Spleen (tissue), 11 donors: ENCODE data around the gene PODXL. TPM values are rescaled to one million over a fixed set of nuclear protein-coding genes. Genes with fewer than 3 reads are reported as not detected.

Experiments
- DNase-seq: peaks from one replicate; pipeline ENCODE4 v3.0.0-alpha.2; 2020
- H3K27ac ChIP-seq, 8 donors: fragments of 200-600 bp; sonication (generic) in 7 of 8; 1 replicate in 4 of 8; 2 replicates in 4 of 8; pipeline versions ENCODE4 v1.5.0 to v1.8.0; 2016 to 2021; ENCODE audit warnings: inconsistent platforms in 4 of 8, mild to moderate bottlenecking in 4 of 8, moderate library complexity in 1 of 8
- H3K27me3 ChIP-seq, 7 donors: fragments of 200-600 bp; sonication (generic) in 6 of 7; replicated peaks in 1 of 7; 1 replicate in 4 of 7; 2 replicates in 3 of 7; pipeline versions ENCODE4 v1.5.0 to v1.8.0; 2016 to 2021; ENCODE audit warnings: inconsistent platforms in 3 of 7, mild to moderate bottlenecking in 1 of 7
- H3K36me3 ChIP-seq, 6 donors: fragments of 200-600 bp; sonication (generic) in 5 of 6; 1 replicate in 4 of 6; 2 replicates in 2 of 6; pipeline versions ENCODE4 v1.5.0 to v1.8.0; 2016 to 2021; ENCODE audit warnings: inconsistent platforms in 2 of 6
- H3K4me1 ChIP-seq, 6 donors: fragments of 200-600 bp; sonication (generic) in 5 of 6; 1 replicate in 3 of 6; 2 replicates in 3 of 6; pipeline versions ENCODE4 v1.5.0 to v1.8.0; 2016 to 2021; ENCODE audit warnings: inconsistent platforms in 3 of 6
- H3K4me3 ChIP-seq, 8 donors: fragments of 200-600 bp; sonication (generic) in 7 of 8; 1 replicate in 4 of 8; 2 replicates in 4 of 8; pipeline versions ENCODE4 v1.5.0 to v1.8.0; 2016 to 2021; ENCODE audit warnings: inconsistent platforms in 4 of 8, mild to moderate bottlenecking in 4 of 8, moderate library complexity in 2 of 8
- H3K9me3 ChIP-seq, 8 donors: fragments of 200-600 bp; sonication (generic) in 7 of 8; 1 replicate in 4 of 8; 2 replicates in 4 of 8; pipeline versions ENCODE4 v1.5.0 to v1.8.0; 2016 to 2021; ENCODE audit warnings: inconsistent platforms in 4 of 8
- CTCF ChIP-seq, 11 experiments: fragments of 200-600 bp in 7 of 11; fragments of 450-650 bp in 4 of 11; sonication (generic) in 4 of 11; IDR thresholded peaks in 8 of 11; conservative IDR thresholded peaks in 3 of 11; 1 replicate in 7 of 11; 2 replicates in 4 of 11; pipeline versions ENCODE4 v1.4.0 to v1.8.0; 2016 to 2021; ENCODE audit warnings: antibody characterized with exemption in 11 of 11, inconsistent platforms in 4 of 11, mild to moderate bottlenecking in 1 of 11
- POLR2A ChIP-seq, 3 donors: fragments of 450-650 bp; IDR thresholded peaks; one replicate each; pipeline ENCODE4 v1.5.1; 2017; ENCODE audit warnings: antibody characterized with exemption in 3 of 3, mild to moderate bottlenecking in 1 of 3
- POLR2AphosphoS5 ChIP-seq, 3 donors: sonication (generic); formaldehyde crosslinking; IDR thresholded peaks; one replicate each; pipeline ENCODE4 v1.5.1; 2017; ENCODE audit warnings: antibody characterized with exemption in 3 of 3
- WGBS, 5 donors: extraction: QIAGEN DNeasy Blood & Tissue Kit in 3 of 5; methylation state at CpG; one replicate each; pipeline versions ENCODE4 v1.1.5 to v1.1.7; 2013 to 2018; 5-methylcytosine and 5-hydroxymethylcytosine counted together
- intact Hi-C: fragments of 100-400 bp; cut with DNase I; formaldehyde crosslinking; loops from one replicate; pipeline ENCODE4 v1.15.0; 2023; ENCODE audit warnings: low total_unique reads
- polyA plus RNA-seq, 3 donors: library from polyadenylated mRNA; stranded (reverse); fragments of 200-250 nt; gene quantifications; one replicate each; pipeline ENCODE4 v1.2.1, GENCODE V29; 2013
- total RNA-seq, 7 donors: library from RNA; depleted of rRNA in 3 of 7; stranded (reverse); fragments of >200 nt in 3 of 7; fragmentation: NEBNext Ultra II Directional in 4 of 7; extraction: Animal tissue kit (Norgen Biotek cat#: 25700) in 4 of 7; gene quantifications; one replicate each; pipeline versions ENCODE4 v1.1.0 to v1.2.1, GENCODE V29; 2016 to 2021
- donor health status: healthy with polysubstance abuse.
- donor health status: DM: no; HTN: no; CAD: no; lungs with moderate emphysema.
- donor health status: DM: no; HTN: no; CAD: no.
- donor health status: Bipolar disorder and iron deficiency.
- donor health status: healthy.
- donor health status: DM: no; HTN: no; CAD: no.
- donor health status: DM: yes; HTN: yes; CAD: no.

PODXL gene
- total and polyA plus RNA-seq, 10 donors = 1.9 to 27.5 (median 16.0) TPM

GRCh38 chr7:131524703-131525102, 31.7 kb downstream of the PODXL start:
- intact Hi-C loops = no loop called here
- DNase-seq = no peak
- Histone ChIP-seq H3K4me3 (no peak overlapping the region), H3K9me3 (no peaks in the 10 kb centered on the region), H3K27ac (no peak overlapping the region), H3K4me1 (peaks cover 0 to 23% (median 7%) of the 10 kb centered on the region in 6 donors), H3K36me3 (no peaks in the 10 kb centered on the region), H3K27me3 (no peaks in the 10 kb centered on the region)
- TF ChIP-seq POLR2A (IDR thresholded peaks at IDR 0.05) (no peak), CTCF (IDR thresholded peaks at IDR 0.05 in 8 of 11, conservative IDR thresholded peaks at IDR 0.05 in 3 of 11) (no peak), POLR2AphosphoS5 (IDR thresholded peaks at IDR 0.05) (no peak)

GRCh38 chr7:131524115-131524514, 32.3 kb downstream of the PODXL start:
- intact Hi-C loops = no loop called here
- Histone ChIP-seq H3K4me3 (no peak overlapping the region), H3K36me3 (no peaks in the 10 kb centered on the region), H3K4me1 (peaks cover 0 to 23% (median 5%) of the 10 kb centered on the region in 6 donors), H3K27me3 (no peaks in the 10 kb centered on the region), H3K9me3 (no peaks in the 10 kb centered on the region), H3K27ac (peak overlapping the region in 1 of 8 donors; percentile 14)
- no peak for DNase-seq
- 30 to 58% (median 41%) methylated on average over 2 of the region's 2 CpGs for WGBS, 5 donors
- no peak for TF ChIP-seq CTCF (IDR thresholded peaks at IDR 0.05 in 8 of 11, conservative IDR thresholded peaks at IDR 0.05 in 3 of 11)
- no peak for TF ChIP-seq POLR2AphosphoS5 (IDR thresholded peaks at IDR 0.05)

- intact Hi-C loops = no loop called here
- peak overlapping the region in 5 of 8 donors; percentile 6 to 52 (median 16) for H3K4me3 ChIP-seq
- no peaks in the 10 kb centered on the region for H3K36me3 ChIP-seq
- H3K27ac ChIP-seq = peak overlapping the region; percentile 2 to 80 (median 62)
- peak; percentile 51 for DNase-seq
- 68 to 72% (median 71%) methylated on average over 11 of the region's 11 CpGs for WGBS, 5 donors
- H3K9me3 ChIP-seq = no peaks in the 10 kb centered on the region
- H3K4me1 ChIP-seq = peaks cover 0 to 21% (median 4%) of the 10 kb centered on the region in 6 donors
- H3K27me3 ChIP-seq = no peaks in the 10 kb centered on the region
- no peak for TF ChIP-seq POLR2AphosphoS5 (IDR thresholded peaks at IDR 0.05)
- no peak for TF ChIP-seq POLR2A (IDR thresholded peaks at IDR 0.05)
- no peak for TF ChIP-seq CTCF (IDR thresholded peaks at IDR 0.05 in 8 of 11, conservative IDR thresholded peaks at IDR 0.05 in 3 of 11)
Observed at GRCh38 chr7:131522325-131522930, 34.0 kb downstream of the PODXL start.

GRCh38 chr7:131521651-131522163, 34.7 kb downstream of the PODXL start:
- Histone ChIP-seq H3K4me1 (peaks cover 0 to 16% (median 4%) of the 10 kb centered on the region in 6 donors), H3K27ac (peak overlapping the region in 7 of 8 donors; percentile 28 to 80 (median 63)), H3K4me3 (peak overlapping the region in 1 of 8 donors; percentile 52), H3K9me3 (no peaks in the 10 kb centered on the region), H3K27me3 (no peaks in the 10 kb centered on the region), H3K36me3 (no peaks in the 10 kb centered on the region)
- intact Hi-C loops = no loop called here
- peak; percentile 69 for DNase-seq
- TF ChIP-seq POLR2A (IDR thresholded peaks at IDR 0.05) (no peak), POLR2AphosphoS5 (IDR thresholded peaks at IDR 0.05) (no peak), CTCF (IDR thresholded peaks at IDR 0.05 in 8 of 11, conservative IDR thresholded peaks at IDR 0.05 in 3 of 11) (no peak)
- WGBS, 5 donors = 72 to 82% (median 75%) methylated on average over 7 of the region's 7 CpGs
